CD4-positive, alpha-beta T cell treated with Interleukin-1 beta for 1 hour (primary cell): ENCODE data around the gene DPP9.
A peak's percentile ranks its signal among the peaks of the same experiment; 100 is the strongest.
"Not testable (repeated sequence)": the region's sequence is repeated elsewhere in the genome, so short reads cannot be mapped to it uniquely, and the experiment has no call there.

Source experiments
- DNase-seq, 2 donors: peaks; one replicate each; pipeline ENCODE4 v3.0.0-alpha.2; 2020 to 2022

DPP9 gene

GRCh38 chr19:4684312-4685095 is 39.1 kb downstream of the DPP9 start:
- no peak for DNase-seq

- no peak for DNase-seq
Measured at GRCh38 chr19:4682417-4683200, 41.0 kb downstream of the DPP9 start.

GRCh38 chr19:4680021-4680420 is 43.6 kb downstream of the DPP9 start:
- not testable (repeated sequence) for DNase-seq

DNA sequence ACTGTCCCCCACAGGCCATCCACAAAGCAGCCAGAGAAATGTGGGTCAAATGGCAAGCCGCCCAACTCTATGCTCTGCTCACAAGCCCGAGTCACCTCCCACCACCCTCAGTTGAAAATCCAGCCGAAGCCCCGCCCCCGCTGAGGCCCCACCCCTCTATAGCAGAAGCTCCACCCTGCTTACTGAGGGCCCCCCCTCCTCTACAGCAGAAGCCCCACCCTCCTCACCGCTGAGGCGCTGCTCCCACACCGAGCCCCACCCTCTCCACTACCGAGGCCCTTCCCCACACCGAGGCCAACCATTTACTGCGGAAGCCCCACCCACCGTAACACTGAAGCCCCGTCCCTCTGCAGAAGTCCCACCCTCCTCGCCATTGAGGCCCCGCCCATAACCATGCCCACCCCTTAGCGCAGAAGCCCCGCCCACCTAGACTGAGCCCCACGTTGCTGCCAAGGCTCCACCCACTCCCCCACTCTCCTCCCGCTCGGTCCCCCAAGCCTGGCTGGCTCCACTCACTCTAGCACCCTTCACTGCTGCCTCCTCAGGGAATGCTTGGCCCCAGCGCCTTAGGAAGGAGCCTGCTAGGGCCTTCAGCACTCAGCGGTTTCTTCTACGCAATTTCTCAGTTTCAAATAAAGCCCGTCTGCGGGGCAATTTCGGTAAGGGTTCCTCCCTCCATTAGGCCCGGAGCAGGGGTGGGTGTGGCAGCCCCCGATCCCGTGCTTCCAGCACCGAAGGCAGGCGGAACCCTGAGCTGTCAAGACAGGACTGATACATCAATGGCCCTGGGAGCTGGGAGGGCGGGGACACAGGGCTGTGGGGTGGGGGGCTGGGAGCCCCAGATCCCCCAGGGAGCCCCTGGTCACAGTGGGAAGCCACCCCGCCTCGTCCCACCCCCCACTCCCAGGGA is 44.5 kb downstream of the DPP9 start:
- DNase-seq: peak; percentile 7 to 16

- peak; percentile 17 to 26 for DNase-seq
Measured at GRCh38 chr19:4676955-4677731, 46.5 kb downstream of the DPP9 start.

DNA sequence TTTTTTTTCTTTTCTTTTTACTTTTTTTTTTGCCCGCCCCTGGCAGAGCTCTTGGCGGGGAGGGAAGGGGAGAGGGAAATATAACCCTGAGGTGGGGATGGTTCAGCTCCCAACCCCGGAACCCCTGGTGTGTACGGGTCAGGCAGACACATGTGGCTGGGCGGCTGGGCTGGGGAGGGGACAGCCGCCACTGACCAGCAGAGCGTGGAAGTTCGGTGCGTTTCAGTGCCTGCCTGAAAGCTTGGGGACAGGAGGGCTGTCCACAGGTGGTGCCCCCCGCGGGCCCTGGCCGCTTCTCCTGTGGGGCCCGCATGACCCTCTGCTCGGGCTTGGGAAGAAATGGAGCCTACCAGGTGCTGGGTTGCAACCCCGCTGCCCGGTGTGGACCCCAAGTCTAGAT is 48.3 kb downstream of the DPP9 start:
- no peak for DNase-seq

- no peak for DNase-seq
Measured at GRCh38 chr19:4673726-4674125, 49.9 kb downstream of the DPP9 start.

GRCh38 chr19:4673216-4673615 is 50.4 kb downstream of the DPP9 start:
- DNase-seq: no peak

- no peak for DNase-seq
Measured at GRCh38 chr19:4671185-4671851, 52.3 kb downstream of the DPP9 start.

DNA sequence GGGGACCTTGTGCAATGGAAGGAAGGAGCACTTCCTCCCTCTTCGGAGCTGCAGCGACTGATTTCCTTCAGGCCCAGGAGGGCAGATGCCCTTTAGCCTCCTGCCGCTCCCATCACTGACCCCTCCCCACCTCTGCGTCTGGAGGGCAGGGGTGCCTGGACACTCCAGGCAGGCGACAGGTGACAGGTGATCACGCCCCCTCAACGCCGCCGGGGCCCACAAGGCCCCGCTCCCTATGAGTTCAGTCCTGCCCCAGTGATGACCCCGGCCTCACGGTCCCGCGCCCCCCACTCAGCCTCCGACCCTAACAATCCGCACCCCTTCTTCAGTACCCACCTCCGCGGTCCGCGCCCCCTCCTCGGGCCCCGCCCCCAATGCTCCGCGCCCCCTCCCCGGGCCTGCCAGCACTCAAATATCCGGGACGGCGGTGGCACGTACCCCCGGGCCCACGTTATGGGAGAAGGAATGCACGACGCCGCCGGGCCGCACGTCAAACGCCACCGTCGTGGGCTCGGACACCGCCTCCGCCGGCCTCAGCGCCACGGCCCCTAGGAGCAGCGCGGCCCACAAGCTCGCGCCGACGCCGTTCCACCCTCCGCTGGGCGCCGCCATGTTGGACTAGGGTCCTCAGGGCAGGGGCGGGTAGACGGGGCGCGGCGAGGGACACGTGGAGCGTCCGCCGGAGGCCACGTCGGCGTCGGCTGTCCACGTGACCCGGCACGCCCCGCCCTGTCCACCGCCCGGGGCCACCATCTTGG is 53.7 kb downstream of the DPP9 start, which contains the start of gene MYDGF:
Gene MYDGF, minus strand, starts transcription at position 620 of the 758 bp plus-strand sequence. Its CDS starts 8 bp downstream, at position 612.
- peak; percentile 93 to 94 for DNase-seq

- no peak for DNase-seq
Measured at GRCh38 chr19:4664642-4665041, 59.0 kb downstream of the DPP9 start.

- DNase-seq: no peak
Measured at GRCh38 chr19:4662812-4663211, 60.8 kb downstream of the DPP9 start.

- DNase-seq: no peak
Measured at GRCh38 chr19:4662020-4662695, 61.5 kb downstream of the DPP9 start.

DNA sequence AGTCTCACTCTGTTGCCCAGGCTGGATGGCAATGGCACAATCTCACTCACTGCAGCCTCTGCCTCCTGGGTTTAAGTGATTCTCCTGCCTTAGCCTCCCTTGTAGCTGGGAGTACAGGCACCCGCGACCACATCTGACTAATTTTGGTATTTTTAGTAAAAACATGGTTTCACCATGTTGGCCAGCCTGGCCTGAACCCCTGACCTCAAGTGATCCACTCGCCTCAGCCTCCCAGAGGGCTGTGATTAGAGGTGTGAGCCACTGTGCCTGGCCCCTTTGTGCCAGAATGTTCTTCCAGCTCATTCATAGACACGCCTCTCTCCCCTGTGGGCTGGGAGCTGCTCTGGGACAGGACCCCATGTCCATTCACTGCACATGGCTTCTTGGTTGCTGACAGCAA is 62.6 kb downstream of the DPP9 start:
- no peak for DNase-seq

DNA sequence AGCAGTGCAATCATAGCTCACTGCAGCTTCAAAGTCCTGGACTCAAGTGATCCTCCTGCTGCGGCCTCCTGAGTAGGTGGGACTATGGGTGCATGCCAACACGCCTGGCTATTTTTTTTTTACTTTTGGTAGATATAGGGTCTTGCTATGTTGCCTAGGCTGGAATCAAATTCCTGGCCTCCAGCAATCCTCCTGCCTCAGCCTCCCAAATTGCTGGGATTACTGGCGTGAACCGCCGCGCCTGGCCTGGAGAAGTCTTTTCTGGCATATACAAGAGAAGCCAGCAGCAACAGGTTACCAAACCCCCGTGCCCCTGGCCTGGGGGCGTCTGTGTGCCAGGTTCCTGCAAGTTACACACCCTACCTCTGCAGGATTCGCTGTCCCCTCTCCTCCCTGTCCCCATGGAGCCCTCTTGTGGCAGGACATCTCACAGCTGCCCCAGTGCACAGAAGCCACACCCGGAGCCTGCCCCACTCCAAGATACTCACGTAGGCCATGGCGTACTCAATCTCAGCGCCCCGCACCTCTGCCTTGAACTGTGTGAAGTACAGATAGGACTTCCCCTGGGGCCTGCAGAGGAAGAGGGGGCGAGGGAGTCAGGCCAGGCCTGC is 63.4 kb downstream of the DPP9 start:
- DNase-seq: no peak

DNA sequence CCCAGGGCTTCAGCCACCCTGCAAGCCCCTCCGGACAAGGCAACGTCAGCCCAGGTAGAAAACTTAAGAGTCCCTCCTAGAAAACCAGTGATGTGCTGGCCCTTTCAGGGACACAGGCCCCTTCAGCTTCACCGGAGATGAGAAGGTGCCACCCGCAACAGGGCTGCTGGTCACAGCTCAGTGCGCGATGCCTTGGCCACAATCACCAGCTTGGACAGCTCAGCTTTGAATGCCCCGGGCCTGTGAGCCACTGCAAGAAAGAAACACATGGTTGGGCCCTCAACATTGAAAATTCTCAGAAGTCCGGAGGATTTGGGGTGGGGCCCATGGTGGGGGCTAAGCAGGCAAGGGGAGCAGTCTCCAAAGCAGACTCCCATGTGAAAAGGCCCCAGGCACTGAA is 65.8 kb downstream of the DPP9 start:
- no peak for DNase-seq

DNA sequence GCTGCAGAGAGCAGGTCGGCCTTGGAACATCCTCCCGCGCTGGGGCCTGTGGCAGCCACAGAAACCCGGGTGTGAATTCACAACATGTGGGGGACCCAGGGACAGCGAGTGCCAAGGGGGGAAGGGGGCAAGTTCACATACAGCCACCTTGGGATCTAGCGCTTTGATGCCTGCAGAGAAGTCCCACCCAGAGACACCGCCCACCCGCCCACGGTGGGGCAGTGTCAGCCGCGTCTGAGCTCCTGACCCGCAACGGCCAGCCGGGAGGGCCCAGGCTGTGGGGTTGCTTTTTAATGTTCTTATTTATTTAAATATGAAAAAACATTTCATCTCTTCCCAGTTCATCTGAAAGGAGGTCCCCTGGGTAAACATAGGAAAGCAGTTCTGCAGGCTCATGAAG is 66.4 kb downstream of the DPP9 start:
- DNase-seq: no peak

DNA sequence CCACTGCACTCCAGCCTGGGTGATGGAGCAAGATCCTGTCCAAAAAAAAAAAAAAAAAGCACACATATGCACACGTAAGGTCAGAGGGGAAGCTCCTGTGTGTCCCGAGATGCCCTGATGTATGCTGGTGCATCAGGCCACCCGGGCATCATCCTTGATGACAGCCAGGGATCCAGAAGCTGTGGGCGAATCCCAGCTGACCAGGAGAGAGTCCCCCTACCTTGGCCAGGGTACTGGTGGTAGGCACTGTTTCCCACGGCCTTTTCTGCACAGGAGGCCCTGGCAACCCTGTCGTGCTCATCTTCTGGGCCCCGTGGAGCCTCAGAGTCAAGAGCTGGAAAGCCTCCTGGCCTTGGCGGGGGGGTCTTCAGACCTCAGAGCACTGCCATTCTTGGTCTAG is 67.5 kb downstream of the DPP9 start:
- DNase-seq: no peak

DNA sequence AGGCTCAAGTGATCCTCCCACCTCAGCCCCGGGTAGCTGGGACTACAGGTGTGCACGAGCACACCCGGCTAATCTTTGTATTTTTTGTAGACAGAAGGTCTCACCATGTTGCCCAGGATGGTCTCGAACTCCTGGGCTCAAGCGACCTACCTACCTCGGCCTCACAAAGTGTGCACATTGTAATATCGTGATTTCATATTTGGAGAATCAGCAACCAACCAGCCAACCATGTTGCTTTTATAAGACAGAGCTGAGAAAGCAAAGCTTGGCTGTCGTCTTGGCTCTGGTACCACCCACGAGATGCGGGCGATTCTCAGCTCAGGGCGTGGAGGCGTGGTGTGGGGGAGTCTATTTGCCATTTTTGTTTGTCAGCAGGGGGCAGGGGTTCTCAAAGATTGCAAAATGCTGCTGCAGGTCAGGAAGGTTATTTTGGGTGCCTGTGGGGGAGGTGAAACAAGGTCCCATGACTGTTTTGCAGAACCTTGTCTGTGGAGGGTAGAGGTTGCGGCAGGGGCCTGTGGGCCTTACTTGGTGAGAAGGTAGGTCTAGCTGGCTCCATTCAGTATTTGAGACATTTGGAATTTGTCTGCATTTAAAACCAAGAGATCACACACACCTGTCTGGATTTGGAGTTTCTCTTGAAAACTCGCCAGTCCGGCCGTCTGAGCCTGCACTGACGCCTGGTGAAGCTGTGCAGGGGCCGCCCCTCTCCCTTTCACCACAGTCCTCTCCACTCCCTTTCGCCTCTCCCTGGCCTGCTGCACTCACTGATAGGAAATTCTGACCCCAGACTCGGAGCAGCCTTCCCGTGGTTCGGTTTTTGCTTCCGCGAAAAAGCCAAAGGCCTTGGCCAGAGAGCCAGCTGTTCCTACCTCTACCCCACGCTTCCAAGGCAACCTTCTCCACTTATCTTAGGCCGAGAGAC is 68.9 kb downstream of the DPP9 start:
- DNase-seq: no peak
